HepG2 (cell line): ENCODE measurements around the gene NISCH. TPM values are rescaled to one million over a fixed set of nuclear protein-coding genes. Genes with fewer than 3 reads are reported as not detected.
A peak's percentile ranks its signal among the peaks of the same experiment; 100 is the strongest.

Source experiments
- ATF7-NPFF ChIP-seq: sonication (generic); formaldehyde crosslinking; IDR thresholded peaks from 2 replicates; pipeline ENCODE4 v1.8.1; 2023; ENCODE audit warnings: mild to moderate bottlenecking, low read depth, missing genetic modification reagents, moderate library complexity
- FOXA3 ChIP-seq: IDR thresholded peaks from 2 replicates; pipeline ENCODE4 v1.6.1; 2016; ENCODE audit warnings: missing genetic modification reagents, missing compliant biosample characterization
- KLF13 ChIP-seq: sonication (generic); formaldehyde crosslinking; IDR thresholded peaks from 2 replicates; pipeline ENCODE4 v1.4.0; 2020; ENCODE audit warnings: mild to moderate bottlenecking, missing genetic modification reagents
- MIER2 ChIP-seq: IDR thresholded peaks from 2 replicates; pipeline ENCODE4 v1.6.1; 2016; ENCODE audit warnings: missing biosample characterization, missing genetic modification reagents
- MYNN ChIP-seq: sonication (generic); formaldehyde crosslinking; IDR thresholded peaks from 2 replicates; pipeline ENCODE4 v1.4.0; 2020; ENCODE audit warnings: mild to moderate bottlenecking, low read depth, missing genetic modification reagents
- PRPF4 ChIP-seq: fragments of 200-400 bp; formaldehyde crosslinking; IDR thresholded peaks from 2 replicates; pipeline ENCODE4 v1.6.1; 2016; ENCODE audit warnings: low read length, low read depth; ENCODE audit not compliant: poor library complexity, severe bottlenecking
- SNRNP70 ChIP-seq: fragments of 200-400 bp; formaldehyde crosslinking; IDR thresholded peaks from 2 replicates; pipeline ENCODE4 v1.6.1; 2017; ENCODE audit warnings: mild to moderate bottlenecking, low read depth, low read length, moderate library complexity
- TEAD2 ChIP-seq: sonication (generic); formaldehyde crosslinking; IDR thresholded peaks from 2 replicates; pipeline ENCODE4 v1.9.0; 2021; ENCODE audit warnings: missing genetic modification reagents
- THAP11 ChIP-seq: IDR thresholded peaks from 2 replicates; pipeline ENCODE4 v1.6.1; 2016; ENCODE audit warnings: missing biosample characterization, missing genetic modification reagents
- ZBTB21 ChIP-seq: sonication (generic); formaldehyde crosslinking; IDR thresholded peaks from 2 replicates; pipeline ENCODE4 v1.4.0; 2020; ENCODE audit warnings: missing genetic modification reagents
- ZBTB38 ChIP-seq: sonication (generic); formaldehyde crosslinking; IDR thresholded peaks from 2 replicates; pipeline ENCODE4 v1.5.1; 2020; ENCODE audit warnings: mild to moderate bottlenecking, missing genetic modification reagents
- ZNF207 ChIP-seq: fragments of 450-650 bp; IDR thresholded peaks from 2 replicates; pipeline ENCODE4 v1.6.1; 2016; ENCODE audit warnings: antibody characterized with exemption, borderline replicate concordance
- ZNF225 ChIP-seq: sonication (generic); formaldehyde crosslinking; IDR thresholded peaks from 2 replicates; pipeline ENCODE4 v1.4.0; 2020; ENCODE audit warnings: mild to moderate bottlenecking, missing genetic modification reagents
- ZNF253 ChIP-seq: sonication (generic); formaldehyde crosslinking; IDR thresholded peaks from 2 replicates; pipeline ENCODE4 v1.8.0; 2022; ENCODE audit warnings: mild to moderate bottlenecking, missing genetic modification reagents, borderline replicate concordance
- ZNF879 ChIP-seq: sonication (generic); formaldehyde crosslinking; IDR thresholded peaks from 2 replicates; pipeline ENCODE4 v1.8.1; 2023; ENCODE audit warnings: missing genetic modification reagents
- polyA plus RNA-seq, 8 experiments: library from polyadenylated mRNA; depleted of rRNA in 3 of 8; stranded (reverse) in 7 of 8; unstranded in 1 of 8; fragments of >200 nt; fragmentation: Illumina TruSeq in 4 of 8; extraction: Trizol in 4 of 8; gene quantifications; 2 replicates each; pipeline versions ENCODE4 v1.2.1 to v1.2.3, GENCODE V29; 2011 to 2016; ENCODE audit warnings: low read depth in 4 of 8, missing spikeins in 1 of 8, mixed read lengths in 1 of 8; ENCODE audit not compliant: insufficient read depth in 1 of 8
- total RNA-seq, 5 experiments: library from RNA; depleted of rRNA; stranded (reverse); fragments of >200 nt; fragmentation: Illumina TruSeq; extraction: Trizol; gene quantifications; 2 replicates each; pipeline ENCODE4 v1.2.3, GENCODE V29; 2016; ENCODE audit warnings: low read depth in 1 of 5
- TF ChIP-seq, protein P1 (sequence below): fragments of 450-650 bp; IDR thresholded peaks from 2 replicates; pipeline ENCODE4 v1.6.1; 2016
- TF ChIP-seq, protein P2 (sequence below): IDR thresholded peaks from 2 replicates; pipeline ENCODE4 v1.6.1; 2016; ENCODE audit warnings: missing genetic modification reagents, missing compliant biosample characterization
- TF ChIP-seq, protein P3 (sequence below): IDR thresholded peaks from 2 replicates; pipeline ENCODE4 v1.6.1; 2016; ENCODE audit warnings: low read depth, borderline replicate concordance
- TF ChIP-seq, protein P4 (sequence below): sonication (generic); formaldehyde crosslinking; IDR thresholded peaks from 2 replicates; pipeline ENCODE4 v1.5.1; 2020; ENCODE audit warnings: missing genetic modification reagents, mild to moderate bottlenecking, borderline replicate concordance
- TF ChIP-seq, protein P5 (sequence below): IDR thresholded peaks from 2 replicates; pipeline ENCODE4 v1.6.1; 2016; ENCODE audit warnings: control low read depth

Gene NISCH
- total and polyA plus RNA-seq, 2 of the 13 experiments (the other 11 are each of a cell fraction or from before 2014, with no cell fraction given) = 27.0 to 47.6 TPM

DNA sequence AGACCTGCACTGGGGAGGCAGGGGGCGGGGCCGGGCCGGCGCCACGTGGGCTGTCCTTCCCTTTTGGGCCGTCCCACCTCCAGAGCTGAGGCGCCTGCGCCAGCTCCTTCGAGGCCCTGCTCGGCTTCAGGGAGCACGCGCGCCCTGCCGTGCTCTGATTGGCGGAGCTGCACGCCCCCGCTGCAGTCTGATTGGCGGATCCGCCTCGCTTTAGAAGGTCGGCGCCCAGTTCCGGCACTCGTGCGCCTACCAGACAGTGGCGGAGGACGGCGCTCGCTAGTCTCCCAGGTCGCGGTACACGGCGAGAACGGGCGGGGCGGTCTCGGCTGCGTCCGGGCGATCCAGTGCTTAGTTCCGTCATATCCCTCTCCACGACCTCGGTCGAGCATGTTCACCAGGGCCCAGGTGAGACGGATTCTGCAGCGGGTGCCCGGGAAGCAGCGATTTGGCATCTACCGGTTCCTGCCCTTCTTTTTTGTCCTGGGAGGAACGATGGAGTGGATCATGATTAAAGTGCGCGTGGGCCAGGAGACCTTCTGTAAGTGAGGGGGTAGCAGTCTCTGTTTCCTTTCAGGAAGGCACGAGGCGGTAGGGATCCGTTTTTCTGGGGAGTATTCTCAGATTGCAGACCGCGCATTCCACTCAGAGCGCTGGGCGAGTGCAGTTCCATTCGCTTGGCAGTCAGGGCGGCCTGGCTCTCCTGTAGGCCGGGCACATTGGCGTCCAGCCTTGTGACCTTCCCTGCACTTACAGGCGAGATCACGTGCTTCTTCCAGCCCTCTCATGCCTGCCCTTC is 81.2 kb downstream of the NISCH start, which contains the start of gene UQCC5 (continued):
- TF ChIP-seq ZBTB38 (peak; percentile 60; the same call in 1 of the 2 replicates), MIER2 (CRISPR knock-in tag) (peak; percentile 58; the same call in 1 of the 2 replicates), ATF7-NPFF (CRISPR knock-in tag) (peak; percentile 87), MYNN (CRISPR knock-in tag) (no peak; the same call in 1 of the 2 replicates), ZNF225 (CRISPR knock-in tag) (peak; percentile 78), PRPF4 (no peak), FOXA3 (peak; percentile 33; the same call in 1 of the 2 replicates), ZNF207 (no peak), SNRNP70 (no peak), KLF13 (no peak), ZNF253 (CRISPR knock-in tag) (peak; percentile 86; the same call in 1 of the 2 replicates), THAP11 (CRISPR knock-in tag) (peak; percentile 80), ZNF879 (CRISPR knock-in tag) (peak; percentile 61; the same call in 1 of the 2 replicates), ZBTB21 (CRISPR knock-in tag) (no peak), TEAD2 (CRISPR knock-in tag) (peak; percentile 29; the same call in 1 of the 2 replicates)
- TF ChIP-seq, protein P1, sequence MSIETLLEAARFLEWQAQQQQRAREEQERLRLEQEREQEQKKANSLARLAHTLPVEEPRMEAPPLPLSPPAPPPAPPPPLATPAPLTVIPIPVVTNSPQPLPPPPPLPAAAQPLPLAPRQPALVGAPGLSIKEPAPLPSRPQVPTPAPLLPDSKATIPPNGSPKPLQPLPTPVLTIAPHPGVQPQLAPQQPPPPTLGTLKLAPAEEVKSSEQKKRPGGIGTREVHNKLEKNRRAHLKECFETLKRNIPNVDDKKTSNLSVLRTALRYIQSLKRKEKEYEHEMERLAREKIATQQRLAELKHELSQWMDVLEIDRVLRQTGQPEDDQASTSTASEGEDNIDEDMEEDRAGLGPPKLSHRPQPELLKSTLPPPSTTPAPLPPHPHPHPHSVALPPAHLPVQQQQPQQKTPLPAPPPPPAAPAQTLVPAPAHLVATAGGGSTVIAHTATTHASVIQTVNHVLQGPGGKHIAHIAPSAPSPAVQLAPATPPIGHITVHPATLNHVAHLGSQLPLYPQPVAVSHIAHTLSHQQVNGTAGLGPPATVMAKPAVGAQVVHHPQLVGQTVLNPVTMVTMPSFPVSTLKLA = peak; percentile 93
- TF ChIP-seq, protein P2, sequence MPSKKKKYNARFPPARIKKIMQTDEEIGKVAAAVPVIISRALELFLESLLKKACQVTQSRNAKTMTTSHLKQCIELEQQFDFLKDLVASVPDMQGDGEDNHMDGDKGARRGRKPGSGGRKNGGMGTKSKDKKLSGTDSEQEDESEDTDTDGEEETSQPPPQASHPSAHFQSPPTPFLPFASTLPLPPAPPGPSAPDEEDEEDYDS = peak; percentile 98
- TF ChIP-seq, protein P3, sequence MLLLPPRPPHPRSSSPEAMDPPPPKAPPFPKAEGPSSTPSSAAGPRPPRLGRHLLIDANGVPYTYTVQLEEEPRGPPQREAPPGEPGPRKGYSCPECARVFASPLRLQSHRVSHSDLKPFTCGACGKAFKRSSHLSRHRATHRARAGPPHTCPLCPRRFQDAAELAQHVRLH (CRISPR knock-in tag) = peak; percentile 86; the same call in 1 of the 2 replicates
- TF ChIP-seq, protein P4, sequence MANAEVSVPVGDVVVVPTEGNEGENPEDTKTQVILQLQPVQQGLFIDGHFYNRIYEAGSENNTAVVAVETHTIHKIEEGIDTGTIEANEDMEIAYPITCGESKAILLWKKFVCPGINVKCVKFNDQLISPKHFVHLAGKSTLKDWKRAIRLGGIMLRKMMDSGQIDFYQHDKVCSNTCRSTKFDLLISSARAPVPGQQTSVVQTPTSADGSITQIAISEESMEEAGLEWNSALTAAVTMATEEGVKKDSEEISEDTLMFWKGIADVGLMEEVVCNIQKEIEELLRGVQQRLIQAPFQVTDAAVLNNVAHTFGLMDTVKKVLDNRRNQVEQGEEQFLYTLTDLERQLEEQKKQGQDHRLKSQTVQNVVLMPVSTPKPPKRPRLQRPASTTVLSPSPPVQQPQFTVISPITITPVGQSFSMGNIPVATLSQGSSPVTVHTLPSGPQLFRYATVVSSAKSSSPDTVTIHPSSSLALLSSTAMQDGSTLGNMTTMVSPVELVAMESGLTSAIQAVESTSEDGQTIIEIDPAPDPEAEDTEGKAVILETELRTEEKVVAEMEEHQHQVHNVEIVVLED (CRISPR knock-in tag) = peak; percentile 79
- TF ChIP-seq, protein P5, sequence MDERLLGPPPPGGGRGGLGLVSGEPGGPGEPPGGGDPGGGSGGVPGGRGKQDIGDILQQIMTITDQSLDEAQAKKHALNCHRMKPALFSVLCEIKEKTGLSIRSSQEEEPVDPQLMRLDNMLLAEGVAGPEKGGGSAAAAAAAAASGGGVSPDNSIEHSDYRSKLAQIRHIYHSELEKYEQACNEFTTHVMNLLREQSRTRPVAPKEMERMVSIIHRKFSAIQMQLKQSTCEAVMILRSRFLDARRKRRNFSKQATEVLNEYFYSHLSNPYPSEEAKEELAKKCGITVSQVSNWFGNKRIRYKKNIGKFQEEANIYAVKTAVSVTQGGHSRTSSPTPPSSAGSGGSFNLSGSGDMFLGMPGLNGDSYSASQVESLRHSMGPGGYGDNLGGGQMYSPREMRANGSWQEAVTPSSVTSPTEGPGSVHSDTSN (CRISPR knock-in tag) = no peak
